HG03354 (cell line): ENCODE results near the gene NEB.
A peak's percentile ranks its signal among the peaks of the same experiment; 100 is the strongest.
"Not testable (repeated sequence)": the region's sequence is repeated elsewhere in the genome, so short reads cannot be mapped to it uniquely, and the experiment has no call there.

Experiments used
- ATAC-seq: cut with Tn5 transposase; IDR thresholded peaks from one replicate; pipeline ENCODE4 v1.9.1; 2021; ENCODE audit warnings: mild to moderate bottlenecking; ENCODE audit not compliant: unreplicated experiment, poor library complexity, severe bottlenecking

Gene NEB

DNA sequence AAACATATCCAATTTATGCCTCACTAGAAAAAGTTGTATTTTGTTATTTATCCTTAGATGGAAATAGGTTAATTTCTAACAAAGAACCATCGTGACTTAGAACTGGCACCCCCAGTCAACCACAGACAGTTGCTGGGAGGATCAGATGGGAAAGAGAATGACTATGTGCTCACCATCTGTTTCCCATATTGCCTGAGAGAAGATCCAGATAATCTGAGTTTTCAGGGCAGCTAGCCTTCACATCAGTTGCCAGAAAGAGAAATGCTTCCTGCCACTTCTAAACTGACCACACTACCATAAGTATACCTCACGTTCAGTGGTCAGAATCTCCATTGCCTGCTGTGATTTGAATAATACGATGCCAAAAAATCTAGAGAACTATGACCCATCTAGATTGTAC, 28.4 kb upstream of the NEB start:
- no peak for ATAC-seq

DNA sequence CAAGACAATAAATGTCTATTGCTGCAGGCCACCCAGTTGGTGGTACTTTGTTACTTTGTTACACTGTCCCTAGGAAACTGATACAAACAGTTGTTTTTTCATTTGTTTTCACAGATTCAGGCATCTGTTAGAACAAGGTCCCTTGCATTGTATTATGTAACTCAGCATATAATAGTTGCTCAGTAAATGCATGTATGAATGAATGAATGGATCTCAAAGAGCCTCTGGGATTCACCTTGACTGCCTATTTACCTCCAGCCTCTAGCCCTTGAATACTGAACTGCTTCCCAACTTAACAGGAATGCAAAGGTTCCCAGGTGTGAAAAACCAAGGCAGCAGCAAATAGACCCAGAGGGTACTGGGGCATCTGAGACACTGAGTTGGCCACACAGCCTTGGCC, 27.4 kb upstream of the NEB start:
- ATAC-seq: no peak

DNA sequence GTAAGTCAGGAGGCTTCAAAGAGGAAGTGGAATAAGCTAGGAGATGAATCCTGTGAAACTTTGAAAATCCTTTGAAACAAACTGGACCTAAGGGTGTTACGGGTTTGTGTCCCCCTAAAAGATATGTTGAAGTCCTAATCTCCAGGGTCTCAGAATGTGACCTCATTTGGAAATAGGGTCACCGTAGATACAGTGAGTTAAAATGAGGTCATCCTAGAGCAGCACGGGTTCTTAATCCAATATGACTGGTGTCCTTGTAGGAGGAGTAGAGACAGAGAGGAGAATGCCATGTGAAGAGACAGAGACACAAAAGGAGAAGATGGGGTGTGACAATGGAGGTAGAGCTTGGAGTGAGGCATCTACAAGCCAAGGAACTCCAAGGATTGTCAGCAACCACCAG, 26.9 kb upstream of the NEB start:
- ATAC-seq: no peak

DNA sequence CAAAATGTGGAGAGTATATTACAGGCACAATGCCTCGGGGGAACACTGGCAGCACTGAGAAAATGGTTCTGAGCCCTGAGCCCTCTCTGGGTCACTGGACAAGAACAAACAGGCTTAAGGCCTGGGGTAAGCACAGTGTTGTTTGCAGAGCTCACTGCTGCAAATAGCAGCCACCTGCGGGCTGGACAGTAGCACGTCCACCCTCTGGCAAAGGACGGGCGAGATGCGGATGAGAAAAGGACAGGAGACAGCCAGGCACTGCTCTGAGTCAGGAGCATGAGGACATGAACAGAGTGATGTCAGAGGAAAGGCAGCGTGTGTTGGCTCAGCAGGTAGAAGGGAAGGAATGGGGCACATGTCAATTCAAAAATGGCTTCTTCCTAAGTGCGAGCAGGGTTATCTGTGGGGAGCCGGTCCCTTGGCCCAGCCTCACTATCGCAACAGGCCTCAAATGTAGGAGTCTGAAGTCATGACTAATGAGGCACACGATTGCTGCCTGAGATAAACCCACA, 25.9 kb upstream of the NEB start:
- ATAC-seq: no peak

DNA sequence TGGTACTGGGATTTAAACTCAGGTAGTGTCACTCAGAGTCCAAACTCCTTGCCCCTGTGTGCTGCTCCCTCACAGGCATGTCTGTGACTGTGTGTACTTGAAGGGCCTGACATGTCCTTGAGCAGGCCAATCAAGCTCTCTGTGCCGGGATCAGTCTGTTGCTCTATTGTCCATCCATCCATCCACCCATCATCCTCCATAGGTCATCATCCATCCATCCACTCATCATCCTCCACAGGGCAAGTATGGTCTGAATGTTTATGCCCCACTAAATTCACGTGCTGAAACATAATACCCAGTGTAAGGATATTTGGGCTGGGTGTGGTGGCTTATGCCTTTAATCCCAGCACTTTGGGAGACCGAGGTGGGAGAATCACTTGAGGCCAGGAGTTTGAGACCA, 24.5 kb upstream of the NEB start:
- no peak for ATAC-seq

DNA sequence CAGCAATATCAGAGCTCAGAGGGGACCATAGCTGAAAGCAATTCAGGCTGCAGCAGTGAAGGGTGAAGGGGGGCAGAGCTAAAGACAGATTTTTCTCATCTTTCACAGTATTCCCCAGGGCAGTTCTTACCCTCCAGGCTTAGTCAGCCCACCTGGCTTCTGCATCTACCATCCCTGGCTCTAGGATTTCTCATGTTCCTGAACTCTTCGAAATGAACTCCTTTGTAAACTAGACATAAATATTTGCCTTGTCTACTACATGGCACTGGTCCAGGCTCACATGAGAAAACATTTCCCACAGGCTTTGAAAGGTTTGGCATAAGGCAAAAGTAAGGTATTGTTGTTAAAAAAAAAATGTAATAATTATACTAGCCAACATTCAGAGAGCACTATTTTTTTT, 23.6 kb upstream of the NEB start:
- no peak for ATAC-seq

DNA sequence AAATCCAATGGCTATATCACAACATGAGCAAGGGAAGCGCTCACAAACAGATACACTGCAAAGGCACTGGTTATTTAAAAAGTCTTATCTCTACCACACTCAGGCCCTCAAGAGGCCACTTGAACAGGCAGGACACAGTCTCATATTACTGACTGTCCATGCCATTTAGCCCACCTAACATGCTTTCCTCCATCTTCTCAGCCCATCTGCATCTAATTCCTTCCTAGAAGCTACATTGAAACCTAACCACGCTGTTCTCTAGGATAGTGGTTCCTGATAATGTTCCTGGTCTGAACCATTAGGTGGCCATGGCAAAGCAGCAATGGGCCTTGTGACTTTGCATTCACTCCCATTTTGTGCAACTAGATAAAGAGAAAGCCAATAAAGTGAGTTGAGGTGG, 22.5 kb upstream of the NEB start:
- ATAC-seq: no peak

DNA sequence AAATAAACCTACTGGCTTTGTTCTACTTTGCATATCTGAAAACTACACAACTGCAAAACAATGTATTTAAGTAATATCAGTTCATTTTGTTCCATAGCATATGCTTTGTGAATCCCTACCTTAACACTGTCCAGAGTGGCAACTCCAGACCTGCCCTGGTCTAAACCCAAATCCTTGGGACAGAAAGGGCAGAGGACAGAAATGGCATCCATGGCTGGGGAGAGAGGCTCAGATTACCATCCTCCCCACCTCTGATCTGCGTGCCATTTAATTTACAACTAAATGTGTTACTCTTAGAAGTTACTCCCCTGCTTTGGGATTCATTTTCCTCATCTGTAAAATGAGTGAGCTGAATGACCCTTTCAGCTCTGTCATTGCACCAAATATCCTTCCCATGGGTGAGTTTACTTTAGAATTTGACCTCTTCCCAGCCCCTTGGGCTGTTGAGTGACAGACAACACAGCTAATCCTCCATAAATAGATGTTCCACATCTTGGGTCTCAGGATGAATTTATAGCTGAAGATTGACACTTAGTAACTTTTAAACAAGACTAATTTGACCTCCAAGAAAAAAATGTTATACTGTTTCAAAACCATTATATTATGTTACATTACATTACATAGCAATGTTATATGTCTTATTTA, 20.1 kb upstream of the NEB start:
- ATAC-seq: no peak

DNA sequence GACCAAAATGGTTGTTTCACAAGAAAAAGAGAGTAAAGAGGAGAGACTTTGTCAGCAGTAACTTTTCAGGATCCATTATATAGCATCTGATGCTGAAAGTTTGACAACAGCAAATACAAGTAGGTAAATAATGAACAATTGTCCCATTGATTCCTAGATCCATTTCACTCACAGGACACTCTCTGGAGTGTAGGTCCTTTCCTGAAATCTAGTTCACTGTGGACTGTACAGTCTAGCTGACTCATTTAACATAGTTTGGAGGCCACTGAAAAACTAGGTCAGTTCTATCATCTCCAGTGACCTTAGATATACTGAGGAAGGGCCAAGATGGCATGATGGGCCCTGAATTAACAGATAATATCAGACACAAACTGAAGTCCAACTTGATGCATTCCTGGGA, 19.3 kb upstream of the NEB start:
- no peak for ATAC-seq

DNA sequence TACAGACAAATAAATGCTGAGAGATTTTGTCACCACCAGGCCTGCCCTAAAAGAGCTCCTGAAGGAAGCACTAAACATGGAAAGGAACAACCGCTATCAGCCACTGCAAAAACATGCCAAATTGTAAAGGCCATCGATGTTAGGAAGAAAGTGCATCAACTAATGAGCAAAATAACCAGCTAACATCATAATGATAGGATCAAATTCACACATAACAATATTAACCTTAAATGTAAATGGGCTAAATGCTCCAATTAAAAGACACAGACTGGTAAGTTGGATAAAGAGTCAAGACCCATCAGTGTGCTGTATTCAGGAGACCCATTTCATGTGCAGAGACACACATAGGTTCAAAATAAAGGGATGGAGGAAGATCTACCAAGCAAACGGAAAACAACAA, 11.0 kb upstream of the NEB start:
- not testable (repeated sequence) for ATAC-seq

DNA sequence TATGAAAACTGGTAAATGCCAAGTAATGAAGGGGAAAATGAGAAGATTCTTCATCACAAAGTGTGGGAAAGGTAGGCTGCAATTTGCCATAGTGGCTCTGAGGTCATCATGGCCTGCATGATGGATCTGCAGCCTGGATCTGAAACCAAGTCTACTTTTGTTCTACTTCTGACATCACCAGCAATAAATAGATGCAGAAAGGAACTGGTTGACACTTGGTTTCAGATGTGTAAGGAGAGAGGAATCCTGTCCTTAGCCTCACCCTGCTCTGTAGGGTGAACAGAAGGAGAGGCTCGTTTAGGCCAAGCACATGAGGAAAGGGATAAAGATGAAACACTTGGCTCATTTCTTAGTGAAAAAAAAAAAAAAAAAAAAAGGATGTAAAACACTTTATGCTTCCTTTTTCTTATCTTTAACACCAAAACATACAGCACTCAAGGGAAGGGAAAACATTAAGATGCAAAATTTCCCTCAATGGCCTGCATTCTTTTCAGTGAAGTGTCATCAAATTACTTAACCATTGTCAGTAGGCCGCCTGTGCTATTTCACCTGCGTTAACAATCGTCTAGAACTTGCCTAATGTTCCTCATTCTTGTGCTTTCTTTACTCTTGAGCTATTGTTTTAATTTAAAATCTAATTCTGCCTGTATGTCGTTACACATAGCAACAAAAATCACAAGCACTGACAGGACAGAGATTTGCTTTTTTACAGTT, 3.9 kb downstream of the NEB start:
- no peak for ATAC-seq

DNA sequence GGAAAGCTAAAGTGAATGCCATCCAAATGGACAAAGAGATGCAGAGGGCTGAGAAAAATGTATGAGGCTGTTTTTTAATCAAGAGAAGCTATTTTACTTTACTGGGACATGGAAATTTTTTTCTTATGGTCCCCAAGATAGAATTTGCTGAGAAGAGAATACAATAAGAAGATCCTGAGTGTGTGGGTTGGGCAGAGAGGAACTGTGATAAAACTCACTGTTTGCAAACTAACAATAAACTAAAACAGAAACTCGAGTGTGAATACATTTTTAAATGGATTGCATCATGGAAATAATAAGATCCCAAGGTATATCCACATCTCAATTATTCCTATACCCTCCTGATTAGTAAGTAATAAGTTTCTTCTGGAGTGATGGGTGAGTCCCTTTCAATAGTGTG, 4.4 kb downstream of the NEB start:
- ATAC-seq: no peak

DNA sequence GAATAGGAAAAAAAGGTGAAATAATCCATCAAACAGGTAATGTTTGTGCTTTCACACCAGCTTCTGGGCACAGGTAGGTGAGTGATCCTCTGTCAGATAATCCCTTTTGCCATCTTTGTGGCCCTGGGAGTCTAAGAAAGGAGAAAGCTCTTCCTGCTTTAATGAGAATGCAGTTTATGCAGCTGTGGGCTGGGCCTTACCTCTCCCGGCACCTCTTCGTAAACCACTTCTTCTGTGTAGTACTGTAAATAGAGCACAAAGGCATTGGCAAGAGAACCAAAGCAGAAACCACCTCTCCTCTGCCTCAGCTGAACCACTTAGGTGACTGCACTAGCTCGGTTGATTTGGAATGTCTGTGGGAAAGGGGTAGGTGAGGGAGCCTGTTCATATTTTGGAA, 4.9 kb downstream of the NEB start:
- ATAC-seq: peak; percentile 26

DNA sequence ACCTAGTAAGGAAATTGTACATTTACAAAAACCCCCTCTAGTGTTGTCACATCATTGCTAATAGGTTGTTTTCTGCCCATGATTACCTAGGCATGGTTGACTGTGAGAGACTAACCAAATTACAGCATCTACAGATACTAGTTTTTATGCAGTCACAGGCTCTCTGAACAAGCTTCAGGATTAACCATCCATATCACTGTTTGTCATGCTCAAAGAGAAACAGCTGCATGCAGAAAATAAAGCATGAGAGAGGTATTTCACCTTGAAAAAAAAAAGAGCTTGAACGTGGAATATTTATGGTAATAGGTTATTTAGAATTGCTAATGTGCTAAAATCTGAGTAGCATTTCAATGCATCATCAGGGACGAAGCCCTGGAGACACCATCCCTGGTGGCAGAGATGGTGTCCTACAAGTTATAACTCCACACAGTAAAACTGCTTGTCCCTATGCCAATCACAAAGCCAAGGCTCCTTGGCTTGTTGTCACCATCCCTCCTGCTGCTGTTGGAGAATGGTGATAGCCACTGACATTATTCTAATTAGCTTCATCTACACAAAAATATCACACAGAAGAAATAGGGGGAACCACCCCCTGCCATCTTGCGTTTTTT, 5.4 kb downstream of the NEB start:
- ATAC-seq: peak; percentile 71

DNA sequence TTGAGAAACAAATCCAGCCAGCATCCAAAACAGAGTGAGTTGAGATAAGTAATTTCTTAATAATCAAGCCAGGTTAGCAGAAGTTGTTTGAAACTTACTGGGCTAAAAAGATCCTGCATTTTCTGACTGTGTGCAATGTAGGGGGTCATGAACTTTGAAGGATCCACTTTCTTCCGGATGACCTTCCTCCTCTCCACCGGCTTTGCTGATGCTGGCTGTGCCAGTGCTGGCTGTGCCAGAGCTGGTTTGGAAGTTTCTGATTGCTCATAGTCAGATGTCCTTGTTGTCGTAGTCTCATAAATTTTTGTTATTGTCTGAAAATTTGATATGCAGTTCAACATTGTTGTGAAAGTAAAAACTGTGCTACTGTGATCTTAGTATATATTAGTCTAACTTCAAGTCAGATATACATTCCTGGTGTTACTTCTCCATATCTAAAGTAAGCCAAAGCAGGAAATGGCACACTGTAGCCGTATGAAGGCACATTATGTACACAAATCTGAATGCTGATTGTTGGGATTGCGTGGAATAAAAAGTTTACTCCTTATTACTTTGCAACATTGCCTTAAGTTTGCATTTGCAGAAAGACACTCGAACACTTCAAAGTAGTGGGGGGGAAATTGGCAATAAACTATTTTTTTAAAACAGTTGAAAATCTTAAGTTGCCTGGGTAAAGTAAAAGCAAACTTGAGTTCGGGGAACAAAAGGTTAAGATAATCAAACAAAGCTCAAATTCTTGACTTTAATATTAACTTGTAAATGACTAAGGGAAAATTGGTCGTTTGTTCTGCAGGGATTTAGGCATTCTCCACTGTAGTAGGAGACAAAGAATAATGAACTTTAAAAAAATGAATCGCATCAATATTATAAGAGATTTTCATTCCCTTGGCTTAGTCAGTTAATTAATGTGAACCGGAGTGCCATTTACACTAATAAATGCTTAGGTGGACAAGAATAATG, 6.4 kb downstream of the NEB start:
- no peak for ATAC-seq

DNA sequence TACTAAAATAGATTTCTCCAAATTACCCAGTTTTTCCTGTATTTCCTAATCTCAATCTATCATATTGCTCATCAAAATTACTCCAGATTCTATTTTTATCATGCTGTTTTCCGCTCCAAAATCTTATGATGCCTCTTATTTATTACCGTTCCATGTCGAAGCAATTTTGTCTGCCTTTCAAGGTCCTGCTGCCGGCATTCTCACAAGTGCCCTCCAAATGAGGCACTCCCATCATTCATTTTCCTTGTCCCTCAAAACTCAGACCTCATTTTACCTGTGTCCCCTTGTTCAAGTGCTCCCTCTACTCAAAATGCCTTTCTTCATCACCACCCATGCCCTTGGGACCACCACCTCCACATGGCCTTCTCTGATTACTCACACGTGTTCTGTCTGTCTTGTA, 13.1 kb downstream of the NEB start:
- ATAC-seq: no peak

DNA sequence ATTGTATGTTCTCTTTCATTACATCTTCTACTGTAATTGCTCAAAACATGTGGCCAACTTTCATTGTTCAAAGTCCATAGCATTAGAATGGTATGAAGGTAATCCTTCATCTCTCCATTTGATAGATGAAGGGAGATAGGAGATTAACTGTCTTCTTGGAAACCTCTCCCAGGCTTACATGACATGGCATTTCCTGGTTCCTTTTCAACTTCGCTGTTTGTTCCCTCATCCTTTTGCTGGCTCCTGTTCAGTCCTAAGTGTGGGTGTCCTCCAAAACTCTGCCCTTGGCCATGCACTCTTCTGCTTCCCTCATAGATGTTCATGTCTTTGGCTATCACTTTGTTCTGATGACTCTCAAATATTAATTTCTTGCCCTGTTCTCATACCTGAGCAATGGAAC, 13.8 kb downstream of the NEB start:
- no peak for ATAC-seq

DNA sequence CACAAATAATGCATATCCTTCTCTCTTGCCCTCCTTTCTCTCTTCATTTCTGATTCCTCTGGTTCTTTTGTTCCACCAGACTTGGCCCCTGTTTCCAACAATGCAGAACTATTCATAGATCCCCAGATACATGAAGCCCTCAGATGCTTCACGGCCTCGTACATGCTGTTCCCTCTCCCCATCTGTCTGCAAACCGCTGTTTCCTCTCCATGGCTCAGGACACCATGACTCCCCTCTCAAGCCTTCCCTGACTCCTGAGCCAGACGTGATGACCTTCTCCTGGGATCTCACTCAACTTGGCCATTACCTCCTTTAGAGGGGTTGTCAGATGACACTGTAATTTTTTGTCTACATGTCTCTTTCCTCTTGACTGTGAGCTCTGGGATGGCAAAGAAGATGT, 15.5 kb downstream of the NEB start:
- no peak for ATAC-seq

DNA sequence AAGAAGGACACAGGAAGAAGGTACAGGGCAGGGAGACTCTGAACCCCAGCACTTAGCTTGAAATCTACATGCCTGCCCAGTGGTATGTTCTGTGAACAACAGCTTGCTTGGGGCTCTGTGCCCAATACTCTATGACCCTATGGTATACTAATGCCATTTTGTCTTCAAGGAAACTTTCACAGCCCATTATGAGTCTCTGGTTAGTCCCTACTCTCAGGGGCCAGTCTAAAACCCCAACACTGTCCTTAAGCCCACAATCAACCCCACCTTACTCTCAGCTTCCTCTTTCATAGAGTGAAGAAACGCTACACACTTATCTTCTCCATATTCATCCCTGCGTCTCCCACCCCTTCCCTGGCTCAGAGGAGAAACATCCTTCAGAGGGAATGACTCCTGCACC, 16.0 kb downstream of the NEB start:
- no peak for ATAC-seq

DNA sequence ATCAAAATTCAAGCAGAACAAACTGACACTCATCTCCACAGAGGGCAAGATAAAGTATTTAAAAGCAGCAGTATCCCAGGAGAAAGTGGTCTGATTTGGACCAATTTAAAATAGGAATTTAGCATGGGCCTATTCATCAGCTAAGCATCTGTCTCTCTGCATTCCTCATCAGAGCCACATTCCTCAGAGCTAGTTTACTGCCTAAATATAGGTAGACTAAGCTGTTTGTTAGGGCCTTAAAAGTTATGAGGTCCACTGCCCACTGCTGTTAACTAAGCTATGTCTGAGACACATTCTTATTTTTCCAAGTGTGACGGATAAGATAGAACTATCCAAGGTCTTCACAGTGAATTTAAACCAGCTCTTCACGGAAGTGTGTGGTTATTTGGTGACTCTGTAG, 17.6 kb downstream of the NEB start:
- ATAC-seq: no peak
